SK-N-SH (cell line): Measurements from ENCODE around the gene DPP10. TPM values are rescaled to one million over a fixed set of nuclear protein-coding genes. Genes with fewer than 3 reads are reported as not detected.

Experiments used
- CTCF ChIA-PET: fragments of 300-600, 350-600 bp; formaldehyde crosslinking; extraction: SDS; loops from one replicate; lab custom pipeline; 2021; lab: Yijun Ruan, JAX
- POLR2A ChIA-PET: fragments of 350-600 bp; sonication (Branson Sonifier 250); formaldehyde crosslinking; extraction: SDS; loops from one replicate; lab custom pipeline; 2020; ENCODE audit warnings: antibody characterized with exemption, inconsistent platforms; lab: Yijun Ruan, JAX
- DNase-seq: peaks from one replicate; pipeline ENCODE4 v3.0.0; 2012
- H2AFZ ChIP-seq: fragments of 200-600 bp; sonication (generic); 2 replicates; pipeline ENCODE4 v1.8.1; 2016; ENCODE audit warnings: antibody characterized with exemption, mild to moderate bottlenecking, low read depth
- H3F3A ChIP-seq: fragments of 200-600 bp; sonication (generic); replicated peaks from 2 replicates; pipeline ENCODE3; 2016; ENCODE audit warnings: antibody characterized with exemption, mild to moderate bottlenecking; ENCODE audit not compliant: insufficient read depth
- H3K27ac ChIP-seq, 2 experiments: fragments of 200-500 bp in 1 of 2; fragments of 200-600 bp in 1 of 2; sonication (Bioruptor generic) in 1 of 2; sonication (generic), shearing (Covaris generic) in 1 of 2; 2 replicates each; pipeline versions ENCODE4 v1.5.1 to v1.6.1; 2014 to 2016; ENCODE audit warnings: low read depth in 2 of 2, inconsistent platforms in 1 of 2, low read length in 1 of 2, mild to moderate bottlenecking in 1 of 2, mixed read lengths in 1 of 2
- H3K27me3 ChIP-seq: fragments of 200-600 bp; sonication (generic), shearing (Covaris generic); 2 replicates; pipeline ENCODE4 v1.6.1; 2016; ENCODE audit warnings: mixed run types; ENCODE audit not compliant: insufficient read depth
- H3K36me3 ChIP-seq, 2 experiments: fragments of 200-500 bp in 1 of 2; fragments of 200-600 bp in 1 of 2; sonication (Bioruptor generic) in 1 of 2; sonication (generic) in 1 of 2; replicated peaks in 1 of 2; 2 replicates each; pipeline versions ENCODE3 to v1.5.1; 2014 to 2016; ENCODE audit warnings: low read length in 1 of 2, mild to moderate bottlenecking in 1 of 2; ENCODE audit not compliant: insufficient read depth in 2 of 2, control insufficient read depth in 1 of 2
- H3K4me1 ChIP-seq, 2 experiments: fragments of 200-500 bp in 1 of 2; fragments of 200-600 bp in 1 of 2; sonication (Bioruptor generic) in 1 of 2; sonication (generic), shearing (Covaris generic) in 1 of 2; 2 replicates each; pipeline versions ENCODE4 v1.5.1 to v1.6.1; 2014 to 2016; ENCODE audit warnings: low read depth in 1 of 2, low read length in 1 of 2, mixed run types in 1 of 2; ENCODE audit not compliant: insufficient read depth in 2 of 2, control insufficient read depth in 1 of 2
- H3K4me2 ChIP-seq: fragments of 200-600 bp; sonication (generic), shearing (Covaris generic); 2 replicates; pipeline ENCODE4 v1.6.1; 2017; ENCODE audit warnings: mixed run types
- H3K4me3 ChIP-seq, 2 experiments: fragments of 200-500 bp in 1 of 2; fragments of 200-600 bp in 1 of 2; sonication (Bioruptor generic) in 1 of 2; sonication (generic), shearing (Covaris generic) in 1 of 2; 2 replicates each; pipeline versions ENCODE4 v1.5.1 to v1.8.1; 2014 to 2016; ENCODE audit warnings: low read depth in 2 of 2, inconsistent platforms in 1 of 2, low read length in 1 of 2, mild to moderate bottlenecking in 1 of 2, mixed read lengths in 1 of 2, moderate library complexity in 1 of 2
- H3K79me2 ChIP-seq: fragments of 200-600 bp; sonication (generic); 2 replicates; pipeline ENCODE4 v1.8.1; 2017; ENCODE audit warnings: mild to moderate bottlenecking; ENCODE audit not compliant: insufficient read depth
- H3K9ac ChIP-seq: fragments of 200-600 bp; sonication (generic); 2 replicates; pipeline ENCODE4 v1.6.1; 2017; ENCODE audit warnings: mixed run types
- H3K9me2 ChIP-seq: fragments of 200-600 bp; sonication (generic); 2 replicates; pipeline ENCODE4 v1.6.1; 2017; ENCODE audit warnings: mixed run types
- H3K9me3 ChIP-seq: fragments of 200-600 bp; sonication (generic); 2 replicates; pipeline ENCODE4 v1.6.1; 2017; ENCODE audit warnings: mixed run types, mild to moderate bottlenecking, moderate library complexity
- H4K20me1 ChIP-seq: fragments of 200-600 bp; sonication (generic); 2 replicates; pipeline ENCODE4 v1.6.1; 2017; ENCODE audit warnings: mild to moderate bottlenecking, mixed run types; ENCODE audit not compliant: insufficient read depth
- CHD2 ChIP-seq: fragments of 150-350 bp; IDR thresholded peaks from 2 replicates; pipeline ENCODE4 v1.6.1; 2018; ENCODE audit warnings: low read length; ENCODE audit not compliant: partially characterized antibody
- EP300 ChIP-seq, 2 experiments: IDR thresholded peaks; 2 replicates each; pipeline versions ENCODE4 v1.4.0 to v1.6.1; 2012; ENCODE audit warnings: borderline replicate concordance in 1 of 2, low read depth in 1 of 2, low read length in 1 of 2
- EZH2phosphoT487 ChIP-seq: fragments of 200-600 bp; sonication (generic); IDR thresholded peaks from 2 replicates; pipeline ENCODE4 v1.6.1; 2017; ENCODE audit warnings: low read depth, mixed run types, mild to moderate bottlenecking, antibody characterized with exemption, moderate library complexity, borderline replicate concordance
- FOSL2 ChIP-seq: IDR thresholded peaks from 2 replicates; pipeline ENCODE4 v1.4.0; 2012; ENCODE audit warnings: low read depth, mild to moderate bottlenecking, moderate library complexity, borderline replicate concordance
- FOXJ3 ChIP-seq: sonication (generic); formaldehyde crosslinking; IDR thresholded peaks from 2 replicates; pipeline ENCODE4 v1.5.1; 2020; ENCODE audit warnings: mild to moderate bottlenecking, missing genetic modification reagents
- GABPA ChIP-seq: IDR thresholded peaks from 2 replicates; pipeline ENCODE4 v1.4.0; 2012; ENCODE audit warnings: low read depth, mild to moderate bottlenecking
- GATA2 ChIP-seq: sonication (generic); formaldehyde crosslinking; IDR thresholded peaks from 2 replicates; pipeline ENCODE4 v1.5.0; 2020; ENCODE audit warnings: mild to moderate bottlenecking, missing genetic modification reagents
- MXI1 ChIP-seq: IDR thresholded peaks from 2 replicates; pipeline ENCODE4 v1.6.1; 2012; ENCODE audit warnings: mild to moderate bottlenecking, low read depth, low read length, improper control_type of control experiment
- NFIC ChIP-seq: IDR thresholded peaks from 2 replicates; pipeline ENCODE4 v1.4.0; 2012; ENCODE audit warnings: borderline replicate concordance
- NRF1 ChIP-seq: IDR thresholded peaks from 2 replicates; pipeline ENCODE4 v1.6.1; 2012; ENCODE audit warnings: low read depth, mild to moderate bottlenecking, low read length
- POLR2AphosphoS5 ChIP-seq: IDR thresholded peaks from 2 replicates; pipeline ENCODE4 v1.6.1; 2012; ENCODE audit warnings: low read depth, low read length
- RAD21 ChIP-seq: IDR thresholded peaks from 2 replicates; pipeline ENCODE4 v1.6.1; 2012; ENCODE audit warnings: mild to moderate bottlenecking, low read length
- RCOR1 ChIP-seq: fragments of 150-350 bp; IDR thresholded peaks from 2 replicates; pipeline ENCODE4 v1.6.1; 2017; ENCODE audit warnings: antibody characterized with exemption, low read length
- SIN3A ChIP-seq: IDR thresholded peaks from 2 replicates; pipeline ENCODE4 v1.6.1; 2012; ENCODE audit warnings: low read depth, mild to moderate bottlenecking, low read length, moderate library complexity, borderline replicate concordance
- SMC3 ChIP-seq: IDR thresholded peaks from 2 replicates; pipeline ENCODE4 v1.6.1; 2012; ENCODE audit warnings: low read depth, low read length, improper control_type of control experiment
- ZBTB33 ChIP-seq: IDR thresholded peaks from 2 replicates; pipeline ENCODE4 v1.4.0; 2012; ENCODE audit warnings: low read depth, borderline replicate concordance
- WGBS: methylation state at CpG from one replicate; pipeline ENCODE4 v1.1.6; 2017; ENCODE audit warnings: low lambda C conversion rate; 5-methylcytosine and 5-hydroxymethylcytosine counted together
- polyA plus RNA-seq, 3 experiments: library from polyadenylated mRNA; depleted of rRNA; stranded (reverse); fragments of >200 nt; gene quantifications; 2 replicates each; pipeline ENCODE4 v1.2.3, GENCODE V29; 2012
- TF ChIP-seq, protein P1 (sequence below): fragments of 200-600 bp; sonication (generic); IDR thresholded peaks from 2 replicates; pipeline ENCODE4 v1.6.1; 2017; ENCODE audit warnings: antibody characterized with exemption, mild to moderate bottlenecking, moderate library complexity
- TF ChIP-seq, protein P2 (sequence below): IDR thresholded peaks from 2 replicates; pipeline ENCODE4 v1.4.0; 2012; ENCODE audit warnings: low read depth

Gene DPP10
- polyA plus RNA-seq, 1 of the 3 experiments (the other 2 are of a cell fraction) = not detected

GRCh38 chr2:115171751-115172150 lies 729.3 kb downstream of the DPP10 start (continued):
- TF ChIP-seq CHD2 = no peak

- Histone ChIP-seq H3K9me2 (no peaks in the 10 kb centered on the region), H2AFZ (no peak overlapping the region), H3K36me3 (no peaks in the 10 kb centered on the region), H3K4me1 (no peaks in the 10 kb centered on the region), H3K79me2 (no peaks in the 10 kb centered on the region), H3K4me2 (no peak overlapping the region), H3K4me3 (no peak overlapping the region), H4K20me1 (no peaks in the 10 kb centered on the region), H3K9ac (no peak overlapping the region), H3F3A (no peaks in the 10 kb centered on the region), H3K27me3 (no peaks in the 10 kb centered on the region), H3K27ac (no peak overlapping the region), H3K9me3 (no peaks in the 10 kb centered on the region; the same call in 1 of the 2 replicates)
- 3% methylated on average over 3 of the region's 3 CpGs for whole genome bisulfite sequencing
- ChIA-PET CTCF (interaction anchor here (3.4 kb wide), 1 partner anchor 9 kb away, joined by 17 read pairs; no protein-coding TSS in a partner anchor), POLR2A (no interaction called here)
- DNase-seq = no peak
- no peak for TF ChIP-seq ZBTB33
- no peak for TF ChIP-seq RCOR1
- TF ChIP-seq, protein P1, sequence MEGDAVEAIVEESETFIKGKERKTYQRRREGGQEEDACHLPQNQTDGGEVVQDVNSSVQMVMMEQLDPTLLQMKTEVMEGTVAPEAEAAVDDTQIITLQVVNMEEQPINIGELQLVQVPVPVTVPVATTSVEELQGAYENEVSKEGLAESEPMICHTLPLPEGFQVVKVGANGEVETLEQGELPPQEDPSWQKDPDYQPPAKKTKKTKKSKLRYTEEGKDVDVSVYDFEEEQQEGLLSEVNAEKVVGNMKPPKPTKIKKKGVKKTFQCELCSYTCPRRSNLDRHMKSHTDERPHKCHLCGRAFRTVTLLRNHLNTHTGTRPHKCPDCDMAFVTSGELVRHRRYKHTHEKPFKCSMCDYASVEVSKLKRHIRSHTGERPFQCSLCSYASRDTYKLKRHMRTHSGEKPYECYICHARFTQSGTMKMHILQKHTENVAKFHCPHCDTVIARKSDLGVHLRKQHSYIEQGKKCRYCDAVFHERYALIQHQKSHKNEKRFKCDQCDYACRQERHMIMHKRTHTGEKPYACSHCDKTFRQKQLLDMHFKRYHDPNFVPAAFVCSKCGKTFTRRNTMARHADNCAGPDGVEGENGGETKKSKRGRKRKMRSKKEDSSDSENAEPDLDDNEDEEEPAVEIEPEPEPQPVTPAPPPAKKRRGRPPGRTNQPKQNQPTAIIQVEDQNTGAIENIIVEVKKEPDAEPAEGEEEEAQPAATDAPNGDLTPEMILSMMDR = no peak
- no peak for TF ChIP-seq MXI1
- no peak for TF ChIP-seq FOSL2
- TF ChIP-seq, protein P2, sequence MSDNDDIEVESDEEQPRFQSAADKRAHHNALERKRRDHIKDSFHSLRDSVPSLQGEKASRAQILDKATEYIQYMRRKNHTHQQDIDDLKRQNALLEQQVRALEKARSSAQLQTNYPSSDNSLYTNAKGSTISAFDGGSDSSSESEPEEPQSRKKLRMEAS = no peak
- TF ChIP-seq EZH2phosphoT487 = no peak
- no peak for TF ChIP-seq SMC3
- TF ChIP-seq RAD21 = no peak
Measured at GRCh38 chr2:115174651-115175050, 732.2 kb downstream of the DPP10 start.

- no peaks in the 10 kb centered on the region for H3K36me3 ChIP-seq
- H3K4me2 ChIP-seq = no peak overlapping the region
- H3K27me3 ChIP-seq = no peaks in the 10 kb centered on the region
- ChIA-PET POLR2A (no interaction called here), CTCF (interaction anchor here (2.6 kb wide), 1 partner anchor 18 kb away, joined by 9 read pairs; no protein-coding TSS in a partner anchor)
- H3K9me3 ChIP-seq = no peaks in the 10 kb centered on the region; the same call in 1 of the 2 replicates
- no peak overlapping the region for H2AFZ ChIP-seq
- H3K4me3 ChIP-seq = no peak overlapping the region
- 29% methylated on average over 3 of the region's 3 CpGs for WGBS
- H3K4me1 ChIP-seq = no peaks in the 10 kb centered on the region
- H3K27ac ChIP-seq = no peak overlapping the region
- TF ChIP-seq SIN3A (no peak), EZH2phosphoT487 (no peak), NRF1 (no peak), FOXJ3 (no peak), NFIC (no peak), GABPA (no peak), EP300 (IDR thresholded peaks at IDR 0.05; ENCODE audit: borderline replicate concordance in 1 of 2, low read depth in 1 of 2, low read length in 1 of 2) (no peak), POLR2AphosphoS5 (no peak), GATA2 (no peak)
- TF ChIP-seq, protein P2 = no peak
- H3K79me2 ChIP-seq = no peaks in the 10 kb centered on the region
- H3K9ac ChIP-seq = no peak overlapping the region
- no peaks in the 10 kb centered on the region for H3F3A ChIP-seq
- H3K9me2 ChIP-seq = no peaks in the 10 kb centered on the region
- no peaks in the 10 kb centered on the region for H4K20me1 ChIP-seq
- DNase-seq = no peak
Measured at GRCh38 chr2:115183144-115183543, 740.7 kb downstream of the DPP10 start.
